Measurements from ENCODE around the gene KMT2A. TPM values are rescaled to one million over a fixed set of nuclear protein-coding genes. Genes with fewer than 3 reads are reported as not detected.
A peak's percentile ranks its signal among the peaks of the same experiment; 100 is the strongest.
"Not testable (repeated sequence)": the region's sequence is repeated elsewhere in the genome, so short reads cannot be mapped to it uniquely, and the experiment has no call there.

KMT2A gene
- total RNA-seq, 1 donor from 2014 or later, result 78.8 TPM

DNA sequence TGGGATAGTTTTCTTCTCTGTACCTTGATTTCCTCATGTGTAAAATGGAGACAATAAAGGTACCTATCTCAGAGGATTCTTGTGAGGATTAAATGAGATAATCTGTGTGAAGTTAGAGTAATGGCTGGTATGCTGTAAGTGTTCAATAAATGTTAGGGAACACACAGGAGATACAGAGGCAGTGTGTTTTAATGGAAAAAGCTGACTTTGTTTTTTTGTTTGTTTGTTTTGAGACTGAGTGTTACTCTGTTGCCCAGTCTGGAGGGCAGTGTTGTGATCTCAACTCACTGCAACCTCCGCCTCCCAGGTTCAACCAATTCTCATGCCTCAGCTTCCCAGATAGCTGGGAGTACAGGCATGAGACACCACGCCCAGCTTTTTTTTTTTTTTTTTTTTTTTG is 133.4 kb downstream of the KMT2A start:
- peaks cover 40% of the 10 kb centered on the region for H3K4me1 Mint-ChIP-seq
- no peaks in the 10 kb centered on the region for H3K36me3 Mint-ChIP-seq (ENCODE audit: low read depth)
- DNase-seq (ENCODE audit: low read depth, low spot score), result no peak
- H3K27me3 Mint-ChIP-seq (ENCODE audit: low read depth), result no peaks in the 10 kb centered on the region
- H3K27ac Mint-ChIP-seq (ENCODE audit: unreplicated experiment), result no peak overlapping the region
- H3K9me3 Mint-ChIP-seq, result no peaks in the 10 kb centered on the region
- TF ChIP-seq, protein P1, sequence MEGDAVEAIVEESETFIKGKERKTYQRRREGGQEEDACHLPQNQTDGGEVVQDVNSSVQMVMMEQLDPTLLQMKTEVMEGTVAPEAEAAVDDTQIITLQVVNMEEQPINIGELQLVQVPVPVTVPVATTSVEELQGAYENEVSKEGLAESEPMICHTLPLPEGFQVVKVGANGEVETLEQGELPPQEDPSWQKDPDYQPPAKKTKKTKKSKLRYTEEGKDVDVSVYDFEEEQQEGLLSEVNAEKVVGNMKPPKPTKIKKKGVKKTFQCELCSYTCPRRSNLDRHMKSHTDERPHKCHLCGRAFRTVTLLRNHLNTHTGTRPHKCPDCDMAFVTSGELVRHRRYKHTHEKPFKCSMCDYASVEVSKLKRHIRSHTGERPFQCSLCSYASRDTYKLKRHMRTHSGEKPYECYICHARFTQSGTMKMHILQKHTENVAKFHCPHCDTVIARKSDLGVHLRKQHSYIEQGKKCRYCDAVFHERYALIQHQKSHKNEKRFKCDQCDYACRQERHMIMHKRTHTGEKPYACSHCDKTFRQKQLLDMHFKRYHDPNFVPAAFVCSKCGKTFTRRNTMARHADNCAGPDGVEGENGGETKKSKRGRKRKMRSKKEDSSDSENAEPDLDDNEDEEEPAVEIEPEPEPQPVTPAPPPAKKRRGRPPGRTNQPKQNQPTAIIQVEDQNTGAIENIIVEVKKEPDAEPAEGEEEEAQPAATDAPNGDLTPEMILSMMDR (conservative IDR thresholded peaks at IDR 0.05), result no peak
- H3K4me3 Mint-ChIP-seq, result peak overlapping the region; percentile 61

DNA sequence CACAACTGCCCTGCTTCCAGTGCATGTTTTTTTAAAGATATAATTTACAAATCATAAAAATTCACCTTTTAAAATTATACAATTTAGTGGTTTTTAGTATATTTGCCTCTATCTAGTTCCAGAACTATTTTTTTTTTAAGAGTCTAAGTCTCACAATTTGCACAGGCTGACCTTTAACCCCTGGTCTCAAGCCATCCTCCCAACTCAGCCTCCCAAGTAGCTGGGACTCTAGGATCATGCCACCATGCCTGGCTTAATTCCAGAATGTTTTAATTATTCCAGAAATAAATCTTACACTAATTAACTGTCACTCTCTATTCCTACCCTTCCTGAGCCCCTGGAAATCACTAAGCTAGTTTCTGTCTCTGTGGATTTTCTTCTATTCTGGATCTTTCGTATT is 134.5 kb downstream of the KMT2A start:
- Mint-ChIP-seq H3K4me1 (peaks cover 42% of the 10 kb centered on the region), H3K27me3 (ENCODE audit: low read depth) (no peaks in the 10 kb centered on the region), H3K9me3 (no peaks in the 10 kb centered on the region), H3K36me3 (ENCODE audit: low read depth) (no peaks in the 10 kb centered on the region), H3K27ac (ENCODE audit: unreplicated experiment) (no peak overlapping the region), H3K4me3 (no peak overlapping the region)
- DNase-seq (ENCODE audit: low read depth, low spot score), result no peak
- TF ChIP-seq, protein P1 (conservative IDR thresholded peaks at IDR 0.05), result no peak

DNA sequence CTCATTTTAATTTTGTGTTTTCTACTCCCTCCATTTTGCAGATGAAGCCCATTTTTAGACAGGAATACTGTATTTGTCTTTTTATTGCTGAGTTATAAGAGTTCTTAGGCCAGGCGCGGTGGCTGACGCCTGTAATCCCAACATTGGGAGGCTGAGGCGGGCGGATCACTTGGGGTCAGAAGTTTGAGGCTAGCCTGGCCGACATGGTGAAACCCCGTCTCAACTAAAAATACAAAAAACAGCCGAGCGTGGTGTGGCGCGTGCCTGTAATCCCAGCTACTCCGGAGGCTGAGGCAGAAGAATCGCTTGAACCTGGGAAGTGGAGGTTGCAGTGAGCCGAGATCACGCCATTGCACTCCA is 135.4 kb downstream of the KMT2A start:
- peak overlapping the region; percentile 5 for H3K27ac Mint-ChIP-seq (ENCODE audit: unreplicated experiment)
- H3K36me3 Mint-ChIP-seq (ENCODE audit: low read depth); H3K9me3 Mint-ChIP-seq; DNase-seq (ENCODE audit: low read depth, low spot score); H3K27me3 Mint-ChIP-seq (ENCODE audit: low read depth): not testable (repeated sequence)
- H3K4me3 Mint-ChIP-seq, result peak overlapping the region; percentile 92
- H3K4me1 Mint-ChIP-seq, result peaks cover 42% of the 10 kb centered on the region

DNA sequence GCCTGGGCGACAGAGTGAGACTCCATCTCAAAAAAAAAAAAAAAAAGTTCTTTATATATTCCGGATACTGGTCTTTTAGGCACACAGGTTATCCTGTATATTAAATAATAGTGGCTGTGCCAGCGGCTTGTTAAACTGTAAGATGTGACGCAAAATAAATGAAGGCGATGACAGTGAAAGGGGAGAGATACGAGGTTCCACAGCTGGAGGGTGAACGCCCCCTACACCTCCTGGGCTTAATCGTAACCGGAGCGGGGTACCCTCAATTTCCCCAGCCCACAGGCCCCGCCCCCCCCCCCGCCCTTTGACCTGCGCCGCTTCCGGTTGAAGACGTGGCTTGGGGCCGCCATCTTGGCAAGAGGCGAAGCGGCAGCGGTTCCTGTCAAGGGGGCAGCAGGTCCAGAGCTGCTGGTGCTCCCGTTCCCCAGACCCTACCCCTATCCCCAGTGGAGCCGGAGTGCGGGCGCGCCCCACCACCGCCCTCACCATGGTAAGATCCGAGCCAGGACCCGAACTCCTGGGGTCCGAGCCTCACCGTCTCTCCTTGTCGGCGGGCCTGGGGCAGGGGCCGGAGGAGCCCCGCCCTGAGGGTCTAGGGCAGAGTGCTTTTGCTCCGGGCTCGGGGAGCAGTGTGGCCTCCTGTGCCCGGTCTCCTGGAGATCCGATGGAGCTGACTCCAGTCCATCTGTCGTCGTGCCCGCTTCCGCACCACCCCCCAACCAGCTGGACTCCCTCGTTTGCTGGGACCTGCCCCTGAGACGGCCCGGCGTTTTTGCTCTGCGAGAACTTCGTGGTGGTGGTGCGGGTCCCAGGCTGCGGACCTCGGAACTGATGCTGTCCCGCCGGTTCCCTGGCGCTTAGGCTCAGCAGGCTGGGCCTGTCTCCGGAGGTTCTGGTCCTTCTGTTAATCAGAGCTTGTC is 136.0 kb downstream of the KMT2A start, which contains the start of gene ARCN1:
Gene ARCN1 (plus strand): TSS at position 349 of the 920 bp plus-strand sequence. CDS start 139 bp downstream, at position 488.
- DNase-seq (ENCODE audit: low read depth, low spot score), result peak; percentile 57
- Mint-ChIP-seq H3K27me3 (ENCODE audit: low read depth) (no peaks in the 10 kb centered on the region), H3K4me3 (peak within 1 kb of the TSS; percentile 92), H3K36me3 (ENCODE audit: low read depth) (no peaks in the 10 kb centered on the region), H3K27ac (ENCODE audit: unreplicated experiment) (peak within 1 kb of the TSS; percentile 74), H3K4me1 (peaks cover 42% of the 10 kb centered on the region), H3K9me3 (no peaks in the 10 kb centered on the region)
- TF ChIP-seq, protein P1 (conservative IDR thresholded peaks at IDR 0.05), result no peak

DNA sequence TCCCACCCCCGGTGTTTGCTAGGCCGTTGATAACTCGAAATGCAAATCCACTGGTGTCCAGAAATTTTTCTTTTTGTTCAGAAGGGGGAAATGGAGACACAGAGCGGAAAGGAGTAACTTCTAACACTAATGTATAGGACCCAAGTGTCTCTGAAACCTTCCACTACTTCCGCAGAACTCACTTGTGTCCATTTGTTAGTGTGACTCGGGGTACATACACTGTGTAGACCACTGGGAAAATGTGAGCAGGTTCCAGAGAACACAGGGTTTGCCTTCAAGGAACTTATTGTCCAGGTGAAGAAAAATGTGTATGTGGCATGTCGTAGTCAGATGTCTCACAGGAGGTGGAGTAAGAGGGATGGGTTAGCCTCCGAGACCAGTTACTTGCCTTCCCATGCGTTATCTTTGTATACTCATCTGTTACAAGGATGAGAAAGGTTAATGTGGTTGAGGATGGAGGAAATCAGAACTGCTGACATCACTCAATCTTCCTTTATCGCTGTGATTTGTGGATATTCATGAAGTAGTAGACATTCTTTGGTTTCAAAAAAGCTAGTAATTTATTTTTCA is 136.8 kb downstream of the KMT2A start:
- Mint-ChIP-seq H3K36me3 (ENCODE audit: low read depth) (no peaks in the 10 kb centered on the region), H3K27ac (ENCODE audit: unreplicated experiment) (peak overlapping the region; percentile 74), H3K4me3 (peak overlapping the region; percentile 92), H3K4me1 (peaks cover 42% of the 10 kb centered on the region), H3K9me3 (no peaks in the 10 kb centered on the region), H3K27me3 (ENCODE audit: low read depth) (no peaks in the 10 kb centered on the region)
- TF ChIP-seq, protein P1 (conservative IDR thresholded peaks at IDR 0.05), result no peak
- no peak for DNase-seq (ENCODE audit: low read depth, low spot score)

DNA sequence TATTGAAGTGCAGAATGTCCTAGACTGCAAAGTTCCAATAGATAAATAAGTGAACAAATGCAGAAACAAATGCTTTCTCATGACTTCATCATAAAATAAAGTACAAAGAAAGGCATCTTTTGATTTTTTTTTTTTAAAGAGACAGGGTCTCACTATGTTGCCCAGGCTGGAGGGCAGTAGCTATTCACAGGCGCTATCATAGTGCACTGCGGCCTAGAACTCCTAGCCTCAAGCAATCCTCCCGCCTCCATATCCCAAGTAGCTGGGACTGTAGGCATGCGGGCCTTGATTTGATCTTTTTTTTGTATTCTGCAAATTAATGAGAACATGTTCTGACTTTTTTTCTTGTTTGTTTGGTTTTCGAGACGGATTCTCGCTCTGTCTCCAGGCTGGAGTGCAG is 138.3 kb downstream of the KMT2A start:
- H3K27me3 Mint-ChIP-seq (ENCODE audit: low read depth), result no peaks in the 10 kb centered on the region
- H3K4me3 Mint-ChIP-seq, result peak overlapping the region; percentile 86
- H3K27ac Mint-ChIP-seq (ENCODE audit: unreplicated experiment), result peak overlapping the region; percentile 43
- DNase-seq (ENCODE audit: low read depth, low spot score), result no peak
- H3K4me1 Mint-ChIP-seq, result peaks cover 42% of the 10 kb centered on the region
- TF ChIP-seq, protein P1 (conservative IDR thresholded peaks at IDR 0.05), result no peak
- H3K9me3 Mint-ChIP-seq, result no peaks in the 10 kb centered on the region
- H3K36me3 Mint-ChIP-seq (ENCODE audit: low read depth), result no peaks in the 10 kb centered on the region
